GM23338 (cell line): ENCODE data around the gene AFAP1L2.

Source experiments
- CREB1 ChIP-seq: fragments of 250-450 bp; sonication (Bioruptor Pico); IDR thresholded peaks from 2 replicates; pipeline ENCODE4 v1.5.0; 2020; ENCODE audit warnings: low read depth, mild to moderate bottlenecking, moderate library complexity
- CTCF ChIP-seq, 2 experiments: fragments of 200-600 bp in 1 of 2; sonication (generic) in 1 of 2; conservative IDR thresholded peaks; 2 replicates each; pipeline versions ENCODE4 v1.5.1 to v1.6.1; 2016 to 2017; ENCODE audit warnings: antibody characterized with exemption in 2 of 2, low read depth in 2 of 2, mild to moderate bottlenecking in 2 of 2, moderate library complexity in 1 of 2
- EZH2 ChIP-seq: fragments of 200-600 bp; sonication (generic); IDR thresholded peaks from one replicate; pipeline ENCODE4 v1.8.0; 2017; ENCODE audit warnings: antibody characterized with exemption, mild to moderate bottlenecking, low read depth; ENCODE audit not compliant: unreplicated experiment
- EZH2phosphoT487 ChIP-seq: fragments of 200-600 bp; sonication (generic); IDR thresholded peaks from one replicate; pipeline ENCODE4 v1.8.1; 2018; ENCODE audit warnings: antibody characterized with exemption; ENCODE audit not compliant: unreplicated experiment
- POLR2AphosphoS5 ChIP-seq: IDR thresholded peaks from 2 replicates; pipeline ENCODE4 v1.6.1; 2016; ENCODE audit warnings: antibody characterized with exemption, low read depth
- ZNF462 ChIP-seq: fragments of 250-450 bp; sonication (Bioruptor Pico); IDR thresholded peaks from 2 replicates; pipeline ENCODE4 v1.5.0; 2020; ENCODE audit warnings: mild to moderate bottlenecking, moderate library complexity
- TF ChIP-seq, protein P1 (sequence below): IDR thresholded peaks from one replicate; pipeline ENCODE4 v1.6.1; 2018; ENCODE audit warnings: antibody characterized with exemption; ENCODE audit not compliant: unreplicated experiment

DNA sequence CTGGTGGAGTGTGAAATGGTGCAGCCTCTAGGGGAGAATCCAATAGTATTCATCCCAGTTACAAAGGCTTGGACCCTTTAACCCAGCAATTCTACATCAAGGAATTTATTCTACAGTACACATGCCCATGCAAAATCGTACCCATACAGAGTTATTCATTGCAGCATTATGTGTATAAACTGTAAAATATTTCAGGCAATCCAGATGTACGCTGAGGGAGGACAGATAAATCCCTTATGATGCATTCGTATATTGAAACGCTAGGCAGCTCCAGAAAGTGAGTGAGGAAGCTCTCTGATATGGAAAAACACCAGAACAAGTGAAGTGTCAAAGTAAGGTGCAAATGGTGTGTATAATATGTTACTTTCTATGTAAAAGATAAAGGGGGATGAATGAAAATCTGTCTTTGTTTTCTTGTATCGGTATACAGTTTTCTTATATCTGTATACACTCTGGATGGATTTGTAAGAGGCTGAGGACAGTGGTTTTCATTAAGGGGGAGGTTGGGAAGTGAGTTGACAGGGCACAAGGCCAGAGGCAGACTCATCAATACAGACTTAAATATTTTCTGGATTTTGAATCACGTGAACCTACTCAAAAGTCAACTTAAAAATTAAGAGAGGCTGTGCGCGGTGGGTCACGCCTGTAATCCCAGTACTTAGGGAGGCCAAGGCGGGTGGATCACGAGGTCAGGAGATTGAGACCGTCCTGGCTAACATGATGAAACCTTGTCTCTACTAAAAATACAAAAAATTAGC lies 148.1 kb downstream of the AFAP1L2 start:
- TF ChIP-seq CTCF (conservative IDR thresholded peaks at IDR 0.05; ENCODE audit: low read depth in 2 of 2) (no peak), CREB1 (CRISPR knock-in tag) (no peak), POLR2AphosphoS5 (no peak), EZH2 (no peak), ZNF462 (CRISPR knock-in tag) (no peak), EZH2phosphoT487 (no peak)
- TF ChIP-seq, protein P1, sequence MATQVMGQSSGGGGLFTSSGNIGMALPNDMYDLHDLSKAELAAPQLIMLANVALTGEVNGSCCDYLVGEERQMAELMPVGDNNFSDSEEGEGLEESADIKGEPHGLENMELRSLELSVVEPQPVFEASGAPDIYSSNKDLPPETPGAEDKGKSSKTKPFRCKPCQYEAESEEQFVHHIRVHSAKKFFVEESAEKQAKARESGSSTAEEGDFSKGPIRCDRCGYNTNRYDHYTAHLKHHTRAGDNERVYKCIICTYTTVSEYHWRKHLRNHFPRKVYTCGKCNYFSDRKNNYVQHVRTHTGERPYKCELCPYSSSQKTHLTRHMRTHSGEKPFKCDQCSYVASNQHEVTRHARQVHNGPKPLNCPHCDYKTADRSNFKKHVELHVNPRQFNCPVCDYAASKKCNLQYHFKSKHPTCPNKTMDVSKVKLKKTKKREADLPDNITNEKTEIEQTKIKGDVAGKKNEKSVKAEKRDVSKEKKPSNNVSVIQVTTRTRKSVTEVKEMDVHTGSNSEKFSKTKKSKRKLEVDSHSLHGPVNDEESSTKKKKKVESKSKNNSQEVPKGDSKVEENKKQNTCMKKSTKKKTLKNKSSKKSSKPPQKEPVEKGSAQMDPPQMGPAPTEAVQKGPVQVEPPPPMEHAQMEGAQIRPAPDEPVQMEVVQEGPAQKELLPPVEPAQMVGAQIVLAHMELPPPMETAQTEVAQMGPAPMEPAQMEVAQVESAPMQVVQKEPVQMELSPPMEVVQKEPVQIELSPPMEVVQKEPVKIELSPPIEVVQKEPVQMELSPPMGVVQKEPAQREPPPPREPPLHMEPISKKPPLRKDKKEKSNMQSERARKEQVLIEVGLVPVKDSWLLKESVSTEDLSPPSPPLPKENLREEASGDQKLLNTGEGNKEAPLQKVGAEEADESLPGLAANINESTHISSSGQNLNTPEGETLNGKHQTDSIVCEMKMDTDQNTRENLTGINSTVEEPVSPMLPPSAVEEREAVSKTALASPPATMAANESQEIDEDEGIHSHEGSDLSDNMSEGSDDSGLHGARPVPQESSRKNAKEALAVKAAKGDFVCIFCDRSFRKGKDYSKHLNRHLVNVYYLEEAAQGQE: no peak
